GM10266 (cell line): ENCODE results near the gene STRAP.

Experiments used
- DNase-seq: peaks from one replicate; pipeline ENCODE4 v3.0.0; 2012; ENCODE audit errors: extremely low spot score
- TF ChIP-seq, protein P1 (sequence below): IDR thresholded peaks from 2 replicates; pipeline ENCODE4 v1.5.1; 2012; ENCODE audit warnings: mild to moderate bottlenecking, low read depth; ENCODE audit not compliant: control insufficient read depth, insufficient read depth; ENCODE audit errors: missing control alignments

STRAP gene

DNA sequence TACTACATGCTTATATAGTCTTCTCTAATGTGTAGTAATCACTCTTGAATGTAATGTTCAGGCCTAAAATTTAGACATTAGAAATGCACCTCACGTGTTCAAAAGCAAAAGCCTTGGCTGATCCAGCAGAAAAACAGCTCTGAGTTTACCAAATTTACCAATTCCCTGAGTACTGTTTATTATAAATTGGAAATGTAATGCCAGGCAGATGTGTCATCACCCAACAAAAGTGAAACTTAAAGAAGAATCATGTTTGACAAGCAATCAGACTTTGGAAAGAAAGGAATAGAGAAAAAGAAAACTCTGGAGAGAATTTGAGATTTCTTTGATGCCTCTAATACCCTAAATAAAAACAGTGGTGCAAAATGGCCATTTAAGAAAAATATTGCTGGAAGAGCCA lies 26.5 kb upstream of the STRAP start:
- TF ChIP-seq, protein P1, sequence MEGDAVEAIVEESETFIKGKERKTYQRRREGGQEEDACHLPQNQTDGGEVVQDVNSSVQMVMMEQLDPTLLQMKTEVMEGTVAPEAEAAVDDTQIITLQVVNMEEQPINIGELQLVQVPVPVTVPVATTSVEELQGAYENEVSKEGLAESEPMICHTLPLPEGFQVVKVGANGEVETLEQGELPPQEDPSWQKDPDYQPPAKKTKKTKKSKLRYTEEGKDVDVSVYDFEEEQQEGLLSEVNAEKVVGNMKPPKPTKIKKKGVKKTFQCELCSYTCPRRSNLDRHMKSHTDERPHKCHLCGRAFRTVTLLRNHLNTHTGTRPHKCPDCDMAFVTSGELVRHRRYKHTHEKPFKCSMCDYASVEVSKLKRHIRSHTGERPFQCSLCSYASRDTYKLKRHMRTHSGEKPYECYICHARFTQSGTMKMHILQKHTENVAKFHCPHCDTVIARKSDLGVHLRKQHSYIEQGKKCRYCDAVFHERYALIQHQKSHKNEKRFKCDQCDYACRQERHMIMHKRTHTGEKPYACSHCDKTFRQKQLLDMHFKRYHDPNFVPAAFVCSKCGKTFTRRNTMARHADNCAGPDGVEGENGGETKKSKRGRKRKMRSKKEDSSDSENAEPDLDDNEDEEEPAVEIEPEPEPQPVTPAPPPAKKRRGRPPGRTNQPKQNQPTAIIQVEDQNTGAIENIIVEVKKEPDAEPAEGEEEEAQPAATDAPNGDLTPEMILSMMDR: no peak

DNA sequence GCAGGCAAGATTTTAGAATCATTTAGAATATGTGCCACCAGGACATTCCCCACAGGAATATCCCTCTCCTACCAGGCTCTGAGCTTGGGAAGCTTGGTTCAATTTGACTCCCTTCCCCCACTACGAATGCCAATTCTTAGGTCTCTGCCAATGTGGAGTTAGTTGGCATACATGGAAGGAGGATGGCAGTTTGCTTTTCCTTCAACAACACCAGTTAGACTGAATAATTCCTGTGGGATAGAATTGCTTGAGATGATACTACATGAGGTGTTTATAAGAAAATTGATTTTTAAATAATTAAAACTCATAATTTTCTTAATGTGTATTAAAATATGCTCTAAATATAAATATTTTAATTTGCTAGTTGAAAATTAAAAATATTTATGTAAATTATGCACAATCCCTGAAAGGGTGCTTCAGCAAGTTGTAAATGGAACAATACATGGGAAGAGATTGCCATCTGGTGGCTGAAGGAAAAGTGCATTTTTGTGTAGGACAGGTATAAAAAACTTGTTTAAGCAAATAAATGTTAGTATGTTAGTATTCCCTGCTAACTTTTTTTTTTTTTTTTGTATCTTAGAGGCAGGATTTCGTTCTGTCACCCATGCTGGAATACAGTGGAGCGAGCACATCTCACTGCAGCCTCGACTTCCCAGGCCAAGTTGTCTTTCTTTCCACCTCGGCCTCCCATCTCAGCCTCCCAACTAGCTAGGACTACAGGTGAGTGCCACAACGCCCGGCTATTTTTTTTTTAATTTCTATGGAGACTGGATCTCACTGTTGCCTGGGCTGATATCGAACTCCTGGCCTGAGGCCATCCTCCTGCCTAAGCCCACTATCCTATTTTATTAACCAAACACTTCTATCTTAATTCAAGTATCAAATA lies 25.8 kb upstream of the STRAP start:
- TF ChIP-seq, protein P1: peak; percentile 73
- DNase-seq: peak; percentile 32

More for the DNA sequence above, 26.5 kb upstream of the STRAP start:
- no peak for DNase-seq

DNA sequence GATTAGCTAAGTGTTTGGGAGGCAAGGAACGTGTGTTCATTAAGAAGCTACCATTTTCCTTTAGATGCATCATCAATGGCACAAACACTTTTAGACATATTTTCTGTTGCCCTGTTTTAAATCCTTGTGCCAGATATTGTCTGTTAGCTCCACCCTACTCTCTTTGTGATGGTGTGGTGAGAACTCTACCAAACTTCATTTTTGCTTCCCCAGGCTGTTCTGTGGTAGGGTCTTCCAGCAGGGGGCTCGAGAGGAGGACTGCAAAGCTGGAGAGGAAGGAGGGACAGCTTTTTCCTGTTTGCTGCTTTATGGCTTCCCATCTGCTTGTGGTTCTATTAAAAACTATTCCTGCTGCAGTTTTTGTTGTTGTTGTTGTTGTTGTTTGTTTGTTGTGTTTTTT lies 23.8 kb upstream of the STRAP start:
- TF ChIP-seq, protein P1: peak; percentile 3
- DNase-seq: no peak

DNA sequence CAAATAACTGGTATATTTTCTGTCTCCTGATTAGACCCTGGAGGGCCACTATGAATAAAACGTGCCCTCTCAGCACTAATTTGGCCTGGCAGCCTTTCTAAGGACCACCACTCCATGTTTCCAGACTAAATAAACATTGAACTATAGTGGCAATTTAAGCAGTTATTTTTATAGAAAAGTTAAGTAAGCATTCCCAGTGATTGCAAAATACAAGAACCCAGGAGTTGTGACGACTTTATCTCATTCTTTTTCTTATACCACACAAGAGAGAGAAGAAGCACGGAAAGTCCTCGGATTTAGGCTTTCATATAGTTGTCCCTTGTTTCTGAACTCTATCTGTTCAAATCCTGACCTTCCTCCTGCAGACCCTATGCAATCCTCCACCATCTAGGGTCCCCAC lies 23.1 kb upstream of the STRAP start:
- TF ChIP-seq, protein P1: no peak
- DNase-seq: no peak

DNA sequence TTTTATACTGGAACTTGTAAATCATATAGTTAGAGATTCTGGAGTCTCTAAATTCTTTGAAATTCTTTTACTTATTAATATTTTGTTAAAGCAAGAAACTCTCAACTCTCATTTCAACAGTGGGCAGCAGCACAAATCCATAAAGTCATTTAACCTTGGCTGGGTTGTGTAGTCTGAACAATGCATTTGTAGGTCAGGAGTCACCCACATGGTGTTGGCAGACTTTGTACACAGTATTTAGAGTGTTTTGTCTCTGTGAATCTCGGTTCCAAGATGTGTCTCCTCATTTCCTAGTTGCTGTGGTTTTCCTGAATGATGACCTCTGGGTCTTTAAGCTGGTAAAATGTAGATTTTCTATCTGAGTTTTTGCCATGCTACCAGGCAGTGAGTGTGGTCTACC lies 20.8 kb upstream of the STRAP start:
- no peak for DNase-seq
- TF ChIP-seq, protein P1: no peak

DNA sequence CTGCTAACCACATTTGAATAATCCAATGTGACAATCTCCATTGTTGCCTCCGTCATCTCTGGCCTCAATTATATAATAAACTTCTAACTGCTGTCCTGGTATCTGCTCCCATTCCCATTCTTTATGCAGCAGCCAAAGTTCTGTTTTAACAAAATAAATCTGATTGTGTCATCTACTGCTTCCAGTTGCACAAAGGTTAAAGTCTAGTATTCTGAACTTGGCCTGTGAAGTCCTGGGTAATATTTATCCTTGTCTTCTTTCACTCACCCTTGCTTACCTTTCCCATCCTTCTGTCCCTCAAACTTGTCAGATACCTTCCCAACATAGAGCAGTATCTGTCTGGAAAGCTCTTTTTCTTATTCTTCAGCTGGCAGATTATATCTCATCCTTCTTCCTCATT lies 19.3 kb upstream of the STRAP start:
- DNase-seq: no peak

DNA sequence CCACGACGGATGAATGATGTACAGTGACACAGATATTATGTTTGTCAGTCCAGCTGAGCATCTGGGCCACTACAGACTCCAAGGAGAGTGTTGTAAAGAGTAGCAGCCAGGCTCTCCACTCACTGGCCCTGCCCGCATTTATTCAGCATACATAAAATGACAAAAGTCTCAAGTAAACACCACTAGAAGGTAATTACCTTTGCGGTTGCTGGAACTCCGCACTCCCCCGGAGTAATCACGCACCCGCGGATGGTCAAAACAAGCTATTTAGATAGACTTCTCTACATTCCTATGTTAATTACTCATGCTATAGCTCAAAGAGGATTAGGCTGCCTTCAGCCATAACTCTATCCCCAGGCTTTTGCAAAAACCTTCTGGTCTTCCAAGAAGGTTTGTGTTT lies 18.8 kb upstream of the STRAP start:
- no peak for DNase-seq
- TF ChIP-seq, protein P1: no peak

More for the DNA sequence above, 19.3 kb upstream of the STRAP start:
- TF ChIP-seq, protein P1: no peak
